Measurements from ENCODE around the gene UBE2L5. TPM values are rescaled to one million over a fixed set of nuclear protein-coding genes. Genes with fewer than 3 reads are reported as not detected.
"Not testable (repeated sequence)": the region's sequence is repeated elsewhere in the genome, so short reads cannot be mapped to it uniquely, and the experiment has no call there.

The UBE2L5 gene
- total RNA-seq, 1 donor from 2014 or later: not detected

- H3K4me1 ChIP-seq: peaks cover 11% of the 10 kb centered on the region
- peak overlapping the region; percentile 48 for H3K4me3 ChIP-seq
- H3K36me3 ChIP-seq: no peaks in the 10 kb centered on the region
- ATAC-seq: no peak
- DNase-seq: no peak
- H3K27ac ChIP-seq: peak overlapping the region; percentile 77
- H3K27me3 ChIP-seq: no peaks in the 10 kb centered on the region
- TF ChIP-seq CTCF (IDR thresholded peaks at IDR 0.05): no peak
- no peaks in the 10 kb centered on the region for H3K9me3 ChIP-seq
- intact Hi-C loops (cut with DNase I): no loop called here
Measured at GRCh38 chr13:30446126-30446500, 23.8 kb downstream of the UBE2L5 start.

- no peaks in the 10 kb centered on the region for H3K36me3 ChIP-seq
- no peaks in the 10 kb centered on the region for H3K9me3 ChIP-seq
- DNase-seq: no peak
- intact Hi-C loops (cut with DNase I): no loop called here
- ATAC-seq: no peak
- no peak for TF ChIP-seq CTCF (IDR thresholded peaks at IDR 0.05)
- no peaks in the 10 kb centered on the region for H3K27me3 ChIP-seq
- H3K27ac ChIP-seq: no peak overlapping the region
- no peak overlapping the region for H3K4me3 ChIP-seq
- peaks cover 11% of the 10 kb centered on the region for H3K4me1 ChIP-seq
Measured at GRCh38 chr13:30448441-30448840, 26.1 kb downstream of the UBE2L5 start.

GRCh38 chr13:30450066-30450465 lies 27.8 kb downstream of the UBE2L5 start:
- Histone ChIP-seq H3K27me3 (no peaks in the 10 kb centered on the region), H3K27ac (no peak overlapping the region), H3K36me3 (no peaks in the 10 kb centered on the region), H3K4me1 (peaks cover 10% of the 10 kb centered on the region), H3K4me3 (no peak overlapping the region), H3K9me3 (no peaks in the 10 kb centered on the region)
- DNase-seq (no peak), ATAC-seq (no peak)
- no peak for TF ChIP-seq CTCF (IDR thresholded peaks at IDR 0.05)
- intact Hi-C loops (cut with DNase I): no loop called here

- H3K27ac ChIP-seq; intact Hi-C loops (cut with DNase I); H3K27me3 ChIP-seq; ATAC-seq; H3K9me3 ChIP-seq; H3K4me3 ChIP-seq; H3K36me3 ChIP-seq; H3K4me1 ChIP-seq; DNase-seq: not testable (repeated sequence)
Measured at GRCh38 chr13:30451476-30451875, 29.2 kb downstream of the UBE2L5 start.

GRCh38 chr13:30453727-30454126 lies 31.4 kb downstream of the UBE2L5 start:
- intact Hi-C loops (cut with DNase I): no loop called here
- no peak for DNase-seq
- no peak for ATAC-seq
- Histone ChIP-seq H3K4me1 (no peaks in the 10 kb centered on the region), H3K9me3 (no peaks in the 10 kb centered on the region), H3K27me3 (no peaks in the 10 kb centered on the region), H3K4me3 (no peak overlapping the region), H3K27ac (no peak overlapping the region), H3K36me3 (peaks cover under 1% of the 10 kb centered on the region)
- peak; percentile 10 for TF ChIP-seq CTCF (IDR thresholded peaks at IDR 0.05)

- Histone ChIP-seq H3K9me3 (no peaks in the 10 kb centered on the region), H3K27ac (no peak overlapping the region), H3K27me3 (no peaks in the 10 kb centered on the region), H3K36me3 (peaks cover 11% of the 10 kb centered on the region), H3K4me3 (no peak overlapping the region), H3K4me1 (no peaks in the 10 kb centered on the region)
- no peak for ATAC-seq
- no peak for DNase-seq
- intact Hi-C loops (cut with DNase I): no loop called here
- no peak for TF ChIP-seq CTCF (IDR thresholded peaks at IDR 0.05)
Measured at GRCh38 chr13:30454991-30455390, 32.7 kb downstream of the UBE2L5 start.

All from upper lobe of right lung (tissue), 1 donor.